HUES48 (cell line): Measurements from ENCODE around the gene ZNF862.
"Not testable (repeated sequence)": the region's sequence is repeated elsewhere in the genome, so short reads cannot be mapped to it uniquely, and the experiment has no call there.

Experiments
- H3K27ac ChIP-seq: one replicate; pipeline ENCODE4 v1.7.0; 2013; ENCODE audit warnings: low read depth, low read length, inconsistent platforms
- H3K27me3 ChIP-seq: 2 replicates; pipeline ENCODE4 v1.6.1; 2013; ENCODE audit warnings: mild to moderate bottlenecking, low read length; ENCODE audit not compliant: control insufficient read depth, insufficient read depth
- H3K36me3 ChIP-seq: 2 replicates; pipeline ENCODE4 v1.6.1; 2013; ENCODE audit warnings: low read length; ENCODE audit not compliant: control insufficient read depth, insufficient read depth
- H3K4me1 ChIP-seq: 2 replicates; pipeline ENCODE4 v1.6.1; 2013; ENCODE audit warnings: mild to moderate bottlenecking, low read length; ENCODE audit not compliant: control insufficient read depth, insufficient read depth
- H3K4me3 ChIP-seq: 2 replicates; pipeline ENCODE4 v1.5.1; 2013; ENCODE audit warnings: mild to moderate bottlenecking, low read depth, low read length
- H3K9ac ChIP-seq: 2 replicates; pipeline ENCODE4 v1.6.1; 2013; ENCODE audit warnings: mild to moderate bottlenecking, low read depth, low read length, moderate library complexity
- H3K9me3 ChIP-seq: 2 replicates; pipeline ENCODE4 v1.6.1; 2013; ENCODE audit warnings: low read length; ENCODE audit not compliant: control insufficient read depth, insufficient read depth

ZNF862 gene

GRCh38 chr7:149882248-149883047 is 44.3 kb downstream of the ZNF862 start:
- no peaks in the 10 kb centered on the region for H3K36me3 ChIP-seq
- H3K9me3 ChIP-seq, result no peaks in the 10 kb centered on the region
- no peak overlapping the region for H3K4me3 ChIP-seq
- H3K27me3 ChIP-seq, result no peaks in the 10 kb centered on the region; the same call in 1 of the 2 replicates
- H3K9ac ChIP-seq, result no peak overlapping the region
- H3K27ac ChIP-seq, result no peak overlapping the region
- H3K4me1 ChIP-seq, result peaks cover 15% of the 10 kb centered on the region

DNA sequence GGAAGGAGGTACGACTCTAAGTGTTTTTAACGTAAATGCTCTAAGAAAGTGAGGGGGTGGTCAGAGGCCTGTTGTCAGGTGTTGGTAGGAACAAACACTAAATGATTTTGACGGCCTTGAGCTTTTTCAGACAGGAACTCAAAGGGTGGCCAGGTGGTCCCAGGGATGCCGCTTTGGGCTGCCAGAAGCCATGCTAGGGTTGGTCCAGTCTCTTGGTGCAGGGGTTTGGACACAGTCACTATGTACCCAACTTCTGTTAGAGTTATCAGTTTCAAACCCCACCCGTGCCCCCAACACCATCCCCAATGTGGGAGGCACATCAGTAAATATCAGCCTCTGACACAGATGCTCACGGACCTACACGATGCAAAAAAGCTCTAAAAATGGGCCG is 44.9 kb downstream of the ZNF862 start:
- no peak overlapping the region for H3K9ac ChIP-seq
- no peaks in the 10 kb centered on the region for H3K36me3 ChIP-seq
- no peaks in the 10 kb centered on the region for H3K9me3 ChIP-seq
- no peak overlapping the region for H3K27ac ChIP-seq
- H3K4me3 ChIP-seq, result no peak overlapping the region
- H3K27me3 ChIP-seq, result no peaks in the 10 kb centered on the region; the same call in 1 of the 2 replicates
- H3K4me1 ChIP-seq, result peaks cover 15% of the 10 kb centered on the region

- Histone ChIP-seq H3K4me1 (peaks cover 15% of the 10 kb centered on the region), H3K36me3 (no peaks in the 10 kb centered on the region), H3K9ac (no peak overlapping the region), H3K27me3 (no peaks in the 10 kb centered on the region; the same call in 1 of the 2 replicates), H3K27ac (no peak overlapping the region), H3K4me3 (no peak overlapping the region), H3K9me3 (no peaks in the 10 kb centered on the region)
Observed at GRCh38 chr7:149883452-149883861, 45.3 kb downstream of the ZNF862 start.

GRCh38 chr7:149884016-149884415 is 45.8 kb downstream of the ZNF862 start:
- Histone ChIP-seq H3K4me1 (peaks cover 15% of the 10 kb centered on the region), H3K9ac (no peak overlapping the region), H3K9me3 (no peaks in the 10 kb centered on the region), H3K27ac (no peak overlapping the region), H3K4me3 (no peak overlapping the region), H3K27me3 (no peaks in the 10 kb centered on the region; the same call in 1 of the 2 replicates), H3K36me3 (no peaks in the 10 kb centered on the region)

- no peak overlapping the region for H3K9ac ChIP-seq
- no peak overlapping the region for H3K27ac ChIP-seq
- H3K4me3 ChIP-seq, result no peak overlapping the region
- H3K4me1 ChIP-seq, result peaks cover 15% of the 10 kb centered on the region
- H3K27me3 ChIP-seq, result no peaks in the 10 kb centered on the region; the same call in 1 of the 2 replicates
- no peaks in the 10 kb centered on the region for H3K9me3 ChIP-seq
- no peaks in the 10 kb centered on the region for H3K36me3 ChIP-seq
Observed at GRCh38 chr7:149884541-149884940, 46.4 kb downstream of the ZNF862 start.

GRCh38 chr7:149885191-149886017 is 47.2 kb downstream of the ZNF862 start:
- peak overlapping the region; percentile 56 for H3K27ac ChIP-seq
- H3K27me3 ChIP-seq, result no peaks in the 10 kb centered on the region; the same call in 1 of the 2 replicates
- no peaks in the 10 kb centered on the region for H3K36me3 ChIP-seq
- H3K9ac ChIP-seq, result peak overlapping the region; percentile 26
- peaks cover 15% of the 10 kb centered on the region for H3K4me1 ChIP-seq
- H3K4me3 ChIP-seq, result peak overlapping the region; percentile 10; the same call in 1 of the 2 replicates
- no peaks in the 10 kb centered on the region for H3K9me3 ChIP-seq

- Histone ChIP-seq H3K4me1 (peaks cover 15% of the 10 kb centered on the region), H3K9ac (no peak overlapping the region), H3K9me3 (no peaks in the 10 kb centered on the region), H3K27me3 (no peaks in the 10 kb centered on the region; the same call in 1 of the 2 replicates), H3K36me3 (no peaks in the 10 kb centered on the region), H3K27ac (peak overlapping the region; percentile 56), H3K4me3 (no peak overlapping the region)
Observed at GRCh38 chr7:149886018-149886415, 47.8 kb downstream of the ZNF862 start.

DNA sequence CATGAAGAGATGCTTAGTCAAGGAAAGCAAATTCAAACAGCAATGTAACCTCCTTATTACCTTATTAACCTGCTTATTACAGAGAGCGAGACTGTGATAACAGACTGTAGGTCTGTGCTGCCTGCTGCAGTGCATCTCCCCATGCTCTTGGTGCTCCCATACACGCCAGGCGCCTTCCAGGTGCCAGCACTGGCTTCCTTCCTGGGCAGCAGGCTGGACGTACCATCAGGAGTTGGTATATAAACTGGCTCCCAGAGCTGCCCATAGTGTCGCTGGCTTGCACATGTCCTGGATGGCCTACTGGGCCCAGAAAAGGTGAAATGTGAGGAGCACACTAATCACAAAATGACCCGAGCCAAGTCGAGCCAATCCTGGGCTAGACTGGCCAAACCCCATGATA is 49.1 kb downstream of the ZNF862 start:
- no peak overlapping the region for H3K9ac ChIP-seq
- H3K36me3 ChIP-seq, result no peaks in the 10 kb centered on the region
- H3K4me3 ChIP-seq, result no peak overlapping the region
- H3K27ac ChIP-seq, result no peak overlapping the region
- H3K27me3 ChIP-seq, result no peaks in the 10 kb centered on the region; the same call in 1 of the 2 replicates
- peaks cover 15% of the 10 kb centered on the region for H3K4me1 ChIP-seq
- no peaks in the 10 kb centered on the region for H3K9me3 ChIP-seq

DNA sequence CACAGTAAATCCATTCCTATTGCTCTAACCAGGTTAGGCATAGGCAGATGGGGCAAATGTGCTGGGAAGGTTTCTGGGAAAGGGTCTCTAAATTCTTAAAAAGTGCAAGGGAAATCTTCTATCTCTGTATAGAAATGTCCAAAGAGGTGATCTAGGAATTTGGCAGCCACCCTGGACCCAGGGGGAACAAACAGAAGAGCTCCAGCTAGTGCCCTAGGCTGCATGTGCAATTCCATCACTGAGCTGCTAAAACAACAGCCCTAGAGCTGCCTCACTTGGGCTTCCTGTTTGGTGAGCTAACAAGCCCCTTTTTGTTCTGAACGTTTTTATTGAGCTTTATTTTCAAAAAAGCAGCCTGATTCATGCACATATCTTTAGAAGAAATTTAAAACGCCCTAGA is 52.5 kb downstream of the ZNF862 start:
- not testable (repeated sequence) for H3K9ac ChIP-seq, H3K27ac ChIP-seq, H3K9me3 ChIP-seq, H3K4me3 ChIP-seq, H3K36me3 ChIP-seq, H3K4me1 ChIP-seq, H3K27me3 ChIP-seq

- not testable (repeated sequence) for H3K4me1 ChIP-seq, H3K27ac ChIP-seq, H3K27me3 ChIP-seq, H3K4me3 ChIP-seq, H3K36me3 ChIP-seq, H3K9me3 ChIP-seq, H3K9ac ChIP-seq
Observed at GRCh38 chr7:149894957-149895356, 56.8 kb downstream of the ZNF862 start.
